Tibial nerve (tissue), 4 donors: ENCODE data around the gene LTB4R. TPM values are rescaled to one million over a fixed set of nuclear protein-coding genes. Genes with fewer than 3 reads are reported as not detected.

Experiments used
- DNase-seq, 2 donors: peaks; one replicate each; pipeline ENCODE4 v3.0.0-alpha.2; 2019; ENCODE audit warnings: low spot score in 2 of 2
- H3K27ac ChIP-seq, 4 donors: fragments of 200-600 bp; sonication (generic) in 3 of 4; one replicate each; pipeline ENCODE4 v1.5.1; 2017 to 2019; ENCODE audit warnings: mild to moderate bottlenecking in 1 of 4
- H3K27me3 ChIP-seq, 2 donors: fragments of 200-600 bp; sonication (generic) in 1 of 2; one replicate each; pipeline versions ENCODE4 v1.5.1 to v1.6.0; 2017 to 2019
- H3K36me3 ChIP-seq, 3 donors: fragments of 200-600 bp; sonication (generic); one replicate each; pipeline ENCODE4 v1.5.1; 2018 to 2019
- H3K4me1 ChIP-seq, 4 donors: fragments of 200-600 bp; sonication (generic) in 3 of 4; one replicate each; pipeline ENCODE4 v1.5.1; 2017 to 2019
- H3K4me3 ChIP-seq, 4 donors: fragments of 200-600 bp; sonication (generic) in 3 of 4; one replicate each; pipeline ENCODE4 v1.5.1; 2017 to 2019; ENCODE audit warnings: mild to moderate bottlenecking in 1 of 4, moderate library complexity in 1 of 4
- H3K9me3 ChIP-seq, 4 donors: fragments of 200-600 bp; sonication (generic) in 3 of 4; one replicate each; pipeline ENCODE4 v1.5.1; 2017 to 2019
- CTCF ChIP-seq, 5 experiments: fragments of 200-600 bp in 3 of 5; fragments of 450-650 bp in 2 of 5; sonication (generic) in 3 of 5; IDR thresholded peaks; one replicate each; pipeline ENCODE4 v1.5.1; 2016 to 2019; ENCODE audit warnings: antibody characterized with exemption in 5 of 5, mild to moderate bottlenecking in 3 of 5, moderate library complexity in 2 of 5
- EP300 ChIP-seq, 2 donors: sonication (generic); formaldehyde crosslinking; IDR thresholded peaks; one replicate each; pipeline ENCODE4 v1.6.1; 2017; ENCODE audit warnings: antibody characterized with exemption in 2 of 2, mild to moderate bottlenecking in 1 of 2
- POLR2A ChIP-seq, 2 donors: fragments of 450-650 bp; IDR thresholded peaks; one replicate each; pipeline ENCODE4 v1.6.1; 2017; ENCODE audit warnings: antibody characterized with exemption in 2 of 2, mild to moderate bottlenecking in 2 of 2, moderate library complexity in 2 of 2
- WGBS, 2 donors: methylation state at CpG; one replicate each; pipeline ENCODE4 v1.1.5; 2018; 5-methylcytosine and 5-hydroxymethylcytosine counted together
- total RNA-seq, 4 donors: library from RNA; depleted of rRNA; stranded (reverse); fragments of >200 nt; gene quantifications; one replicate each; pipeline ENCODE4 v1.1.0, GENCODE V29; 2016

The LTB4R gene
- total RNA-seq, 4 donors from 2014 or later: 8.4 to 14.4 (median 11.8) TPM

GRCh38 chr14:24300326-24300980 lies 10.8 kb upstream of the LTB4R start:
- Histone ChIP-seq H3K9me3 (no peaks in the 10 kb centered on the region), H3K27ac (peak overlapping the region in 2 of 4 donors; percentile 85 to 87), H3K4me1 (peaks cover 0 to 48% (median 13%) of the 10 kb centered on the region in 4 donors), H3K4me3 (peak overlapping the region; percentile 70 to 96 (median 88)), H3K27me3 (no peaks in the 10 kb centered on the region), H3K36me3 (peaks cover 7 to 55% (median 39%) of the 10 kb centered on the region in 3 donors)
- TF ChIP-seq EP300 (IDR thresholded peaks at IDR 0.05): no peak
- no peak for TF ChIP-seq CTCF (IDR thresholded peaks at IDR 0.05)
- no peak for TF ChIP-seq POLR2A (IDR thresholded peaks at IDR 0.05)
- WGBS, 2 donors: 24 to 27% methylated on average over 16 of the region's 16 CpGs
- DNase-seq: no peak

GRCh38 chr14:24304019-24304387 lies 7.3 kb upstream of the LTB4R start:
- no peak overlapping the region for H3K4me3 ChIP-seq
- H3K27ac ChIP-seq: no peak overlapping the region
- H3K4me1 ChIP-seq: peaks cover 0 to 36% (median 8%) of the 10 kb centered on the region in 4 donors
- WGBS, 2 donors: 94 to 97% methylated on average over 11 of the region's 11 CpGs
- TF ChIP-seq POLR2A (IDR thresholded peaks at IDR 0.05): no peak
- no peak for TF ChIP-seq EP300 (IDR thresholded peaks at IDR 0.05)
- TF ChIP-seq CTCF (IDR thresholded peaks at IDR 0.05): no peak
- peaks cover 7 to 70% (median 55%) of the 10 kb centered on the region in 3 donors for H3K36me3 ChIP-seq
- no peaks in the 10 kb centered on the region for H3K9me3 ChIP-seq
- H3K27me3 ChIP-seq: no peaks in the 10 kb centered on the region
- no peak for DNase-seq

- Histone ChIP-seq H3K27ac (no peak overlapping the region), H3K36me3 (peaks cover 7 to 59% (median 48%) of the 10 kb centered on the region in 3 donors), H3K27me3 (no peaks in the 10 kb centered on the region), H3K4me3 (no peak overlapping the region), H3K4me1 (peaks cover 0 to 43% (median 17%) of the 10 kb centered on the region in 4 donors), H3K9me3 (no peaks in the 10 kb centered on the region)
- WGBS, 2 donors: 76 to 79% methylated on average over 11 of the region's 11 CpGs
- no peak for TF ChIP-seq CTCF (IDR thresholded peaks at IDR 0.05)
- no peak for TF ChIP-seq EP300 (IDR thresholded peaks at IDR 0.05)
- no peak for TF ChIP-seq POLR2A (IDR thresholded peaks at IDR 0.05)
- no peak for DNase-seq
Observed at GRCh38 chr14:24307156-24307574, 4.1 kb upstream of the LTB4R start.

GRCh38 chr14:24307575-24308341 lies 3.5 kb upstream of the LTB4R start, which contains the start of gene CIDEB:
CIDEB (minus strand) TSS chr14:24307977; CDS start chr14:24307858, 119 bp downstream.
- 58 to 63% methylated on average over 6 of the region's 6 CpGs for WGBS, 2 donors
- peak within 1 kb of the TSS in 2 of 4 donors; percentile 31 to 38 for H3K27ac ChIP-seq
- H3K4me1 ChIP-seq: peaks cover 0 to 47% (median 19%) of the 10 kb centered on the region in 4 donors
- no peak within 1 kb of the TSS for H3K4me3 ChIP-seq
- H3K9me3 ChIP-seq: no peaks in the 10 kb centered on the region
- DNase-seq: peak in 1 of 2 donors; percentile 79
- H3K27me3 ChIP-seq: no peaks in the 10 kb centered on the region
- H3K36me3 ChIP-seq: peaks cover 7 to 53% (median 43%) of the 10 kb centered on the region in 3 donors
- no peak for TF ChIP-seq EP300 (IDR thresholded peaks at IDR 0.05)
- TF ChIP-seq CTCF (IDR thresholded peaks at IDR 0.05): peak; percentile 76 to 96 (median 90)
- TF ChIP-seq POLR2A (IDR thresholded peaks at IDR 0.05): no peak
